Measurements from ENCODE around the gene KLHDC8A. TPM values are rescaled to one million over a fixed set of nuclear protein-coding genes. Genes with fewer than 3 reads are reported as not detected.

KLHDC8A gene
- total and polyA plus RNA-seq, 2 of the 13 experiments (the other 11 are each of a cell fraction or from before 2014, with no cell fraction given) = not detected

DNA sequence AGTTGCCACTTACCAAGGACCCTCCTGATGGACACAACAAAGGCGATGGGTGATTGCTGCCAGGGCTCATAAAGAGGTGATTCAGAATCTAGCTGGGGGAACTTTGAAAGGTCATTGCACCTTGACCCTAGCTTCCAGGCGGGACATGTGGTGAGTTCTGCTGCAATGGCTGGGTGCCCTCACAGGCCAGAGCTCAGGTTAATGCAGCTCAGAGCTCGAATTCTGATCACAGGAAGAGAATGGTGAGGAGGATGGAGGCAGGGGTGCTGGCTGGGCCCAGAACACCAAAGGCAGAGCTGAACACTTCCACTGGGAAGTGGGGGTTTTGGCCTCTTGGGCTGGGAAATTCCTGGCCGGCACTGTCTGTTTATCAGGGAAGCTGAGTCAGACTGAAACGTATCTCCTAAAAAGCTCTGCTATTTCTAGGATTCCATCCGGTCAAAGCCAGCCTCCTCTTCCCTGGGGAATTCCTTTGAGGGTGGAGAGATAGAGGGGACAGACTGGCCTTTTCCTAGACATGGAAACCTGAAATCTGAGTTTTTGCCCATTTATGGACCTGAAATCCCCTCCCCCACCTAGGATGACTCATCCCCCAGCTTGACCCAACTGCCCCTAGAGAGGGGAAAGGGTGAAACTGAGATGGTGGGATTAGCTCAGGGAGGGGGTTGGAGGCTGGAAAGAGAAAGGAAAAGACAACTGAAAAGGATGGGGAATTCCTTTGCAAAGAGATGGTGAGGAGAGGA lies 62.4 kb downstream of the KLHDC8A start (continued):
- TF ChIP-seq KIAA2018 (CRISPR knock-in tag; IDR thresholded peaks at IDR 0.05; ENCODE audit: borderline replicate concordance) (no peak), ATF1 (CRISPR knock-in tag; IDR thresholded peaks at IDR 0.05) (peak; percentile 62; the same call in 1 of the 2 replicates), PAF1 (CRISPR knock-in tag; IDR thresholded peaks at IDR 0.05) (no peak), HIC2 (CRISPR knock-in tag; IDR thresholded peaks at IDR 0.05; ENCODE audit: low read depth) (no peak; the same call in 1 of the 2 replicates), ZNF343 (CRISPR knock-in tag; IDR thresholded peaks at IDR 0.05) (no peak; the same call in 1 of the 2 replicates), HMGA1 (CRISPR knock-in tag; conservative IDR thresholded peaks at IDR 0.05) (no peak), ZNF512 (CRISPR knock-in tag; IDR thresholded peaks at IDR 0.05) (no peak)
- TF ChIP-seq, protein P1, sequence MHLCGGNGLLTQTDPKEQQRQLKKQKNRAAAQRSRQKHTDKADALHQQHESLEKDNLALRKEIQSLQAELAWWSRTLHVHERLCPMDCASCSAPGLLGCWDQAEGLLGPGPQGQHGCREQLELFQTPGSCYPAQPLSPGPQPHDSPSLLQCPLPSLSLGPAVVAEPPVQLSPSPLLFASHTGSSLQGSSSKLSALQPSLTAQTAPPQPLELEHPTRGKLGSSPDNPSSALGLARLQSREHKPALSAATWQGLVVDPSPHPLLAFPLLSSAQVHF (CRISPR knock-in tag; IDR thresholded peaks at IDR 0.05) = no peak
- TF ChIP-seq, protein P2, sequence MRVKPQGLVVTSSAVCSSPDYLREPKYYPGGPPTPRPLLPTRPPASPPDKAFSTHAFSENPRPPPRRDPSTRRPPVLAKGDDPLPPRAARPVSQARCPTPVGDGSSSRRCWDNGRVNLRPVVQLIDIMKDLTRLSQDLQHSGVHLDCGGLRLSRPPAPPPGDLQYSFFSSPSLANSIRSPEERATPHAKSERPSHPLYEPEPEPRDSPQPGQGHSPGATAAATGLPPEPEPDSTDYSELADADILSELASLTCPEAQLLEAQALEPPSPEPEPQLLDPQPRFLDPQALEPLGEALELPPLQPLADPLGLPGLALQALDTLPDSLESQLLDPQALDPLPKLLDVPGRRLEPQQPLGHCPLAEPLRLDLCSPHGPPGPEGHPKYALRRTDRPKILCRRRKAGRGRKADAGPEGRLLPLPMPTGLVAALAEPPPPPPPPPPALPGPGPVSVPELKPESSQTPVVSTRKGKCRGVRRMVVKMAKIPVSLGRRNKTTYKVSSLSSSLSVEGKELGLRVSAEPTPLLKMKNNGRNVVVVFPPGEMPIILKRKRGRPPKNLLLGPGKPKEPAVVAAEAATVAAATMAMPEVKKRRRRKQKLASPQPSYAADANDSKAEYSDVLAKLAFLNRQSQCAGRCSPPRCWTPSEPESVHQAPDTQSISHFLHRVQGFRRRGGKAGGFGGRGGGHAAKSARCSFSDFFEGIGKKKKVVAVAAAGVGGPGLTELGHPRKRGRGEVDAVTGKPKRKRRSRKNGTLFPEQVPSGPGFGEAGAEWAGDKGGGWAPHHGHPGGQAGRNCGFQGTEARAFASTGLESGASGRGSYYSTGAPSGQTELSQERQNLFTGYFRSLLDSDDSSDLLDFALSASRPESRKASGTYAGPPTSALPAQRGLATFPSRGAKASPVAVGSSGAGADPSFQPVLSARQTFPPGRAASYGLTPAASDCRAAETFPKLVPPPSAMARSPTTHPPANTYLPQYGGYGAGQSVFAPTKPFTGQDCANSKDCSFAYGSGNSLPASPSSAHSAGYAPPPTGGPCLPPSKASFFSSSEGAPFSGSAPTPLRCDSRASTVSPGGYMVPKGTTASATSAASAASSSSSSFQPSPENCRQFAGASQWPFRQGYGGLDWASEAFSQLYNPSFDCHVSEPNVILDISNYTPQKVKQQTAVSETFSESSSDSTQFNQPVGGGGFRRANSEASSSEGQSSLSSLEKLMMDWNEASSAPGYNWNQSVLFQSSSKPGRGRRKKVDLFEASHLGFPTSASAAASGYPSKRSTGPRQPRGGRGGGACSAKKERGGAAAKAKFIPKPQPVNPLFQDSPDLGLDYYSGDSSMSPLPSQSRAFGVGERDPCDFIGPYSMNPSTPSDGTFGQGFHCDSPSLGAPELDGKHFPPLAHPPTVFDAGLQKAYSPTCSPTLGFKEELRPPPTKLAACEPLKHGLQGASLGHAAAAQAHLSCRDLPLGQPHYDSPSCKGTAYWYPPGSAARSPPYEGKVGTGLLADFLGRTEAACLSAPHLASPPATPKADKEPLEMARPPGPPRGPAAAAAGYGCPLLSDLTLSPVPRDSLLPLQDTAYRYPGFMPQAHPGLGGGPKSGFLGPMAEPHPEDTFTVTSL (CRISPR knock-in tag; IDR thresholded peaks at IDR 0.05; ENCODE audit: borderline replicate concordance) = no peak

All from HepG2 (cell line).